Stimulated activated CD4-positive, alpha-beta T cell treated with anti-CD3 and anti-CD28 coated beads, Interleukin-12 subunit alpha, Interleukin-12 subunit beta, amount 100 ng/mL, for 4 hours (primary cell): ENCODE results near the gene LDLRAD3.
"Not testable (repeated sequence)": the region's sequence is repeated elsewhere in the genome, so short reads cannot be mapped to it uniquely, and the experiment has no call there.

Source experiments
- DNase-seq: peaks from one replicate; pipeline ENCODE4 v3.0.0-alpha.2; 2020

LDLRAD3 gene

GRCh38 chr11:36177836-36178235 is 234.0 kb downstream of the LDLRAD3 start:
- no peak for DNase-seq

DNA sequence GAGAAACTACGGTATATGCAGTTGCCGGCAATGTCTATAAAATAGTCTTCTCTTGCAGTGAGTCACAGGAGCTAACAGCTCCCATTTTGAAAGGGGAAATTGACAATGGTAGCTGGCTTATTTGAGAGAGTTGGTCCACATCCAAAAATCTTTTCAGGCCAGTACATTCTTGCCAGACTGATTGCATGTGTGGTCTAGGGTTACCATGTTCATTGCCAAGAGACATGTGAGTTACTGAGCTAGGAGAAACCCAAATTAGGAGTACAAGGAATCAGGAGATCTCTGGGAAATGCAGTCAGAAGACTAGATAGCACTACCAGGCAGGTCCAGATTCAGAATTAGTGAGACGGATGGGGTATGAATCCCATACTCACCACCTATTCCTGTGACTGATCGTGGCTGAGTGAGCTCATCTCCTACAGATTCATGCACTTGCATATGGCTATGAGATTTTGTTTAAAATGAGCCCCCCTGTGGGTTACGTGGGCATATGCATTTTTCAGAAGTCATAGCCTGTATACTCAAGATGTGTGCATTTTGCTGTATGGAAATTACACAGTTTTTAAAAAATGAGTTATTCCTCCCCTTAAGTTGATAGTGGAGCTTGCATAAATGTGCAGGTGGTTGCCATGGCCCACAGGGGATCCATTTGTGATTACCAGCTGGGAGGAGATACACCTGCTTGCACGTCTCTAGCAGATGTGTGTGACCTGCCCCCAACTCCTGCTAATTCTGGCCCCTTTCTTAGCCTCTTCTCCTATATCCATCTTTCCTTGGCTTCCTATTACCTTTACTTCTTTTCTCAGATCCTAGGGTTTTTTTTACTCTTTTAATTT is 242.7 kb downstream of the LDLRAD3 start:
- DNase-seq = no peak

DNA sequence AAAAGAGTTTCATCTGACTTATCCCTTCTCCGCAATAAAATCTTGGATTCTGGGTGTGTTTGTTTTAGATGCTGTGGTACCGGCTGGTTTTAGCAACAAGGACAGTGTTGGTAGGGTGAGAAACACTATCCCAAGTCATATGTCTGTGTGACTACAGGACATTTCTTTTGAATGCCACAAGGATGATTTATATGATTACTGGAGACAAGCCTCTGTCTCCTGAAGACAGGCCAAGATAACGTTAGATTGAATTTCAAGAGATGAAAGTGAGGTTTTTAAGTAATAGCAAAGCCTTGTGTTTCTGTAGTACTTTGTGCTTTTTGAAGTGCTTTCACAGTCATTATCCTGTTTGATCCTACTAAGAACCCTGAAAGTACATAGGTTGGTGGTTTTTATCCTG is 243.8 kb downstream of the LDLRAD3 start:
- no peak for DNase-seq

GRCh38 chr11:36189735-36190134 is 245.9 kb downstream of the LDLRAD3 start:
- DNase-seq = not testable (repeated sequence)

DNA sequence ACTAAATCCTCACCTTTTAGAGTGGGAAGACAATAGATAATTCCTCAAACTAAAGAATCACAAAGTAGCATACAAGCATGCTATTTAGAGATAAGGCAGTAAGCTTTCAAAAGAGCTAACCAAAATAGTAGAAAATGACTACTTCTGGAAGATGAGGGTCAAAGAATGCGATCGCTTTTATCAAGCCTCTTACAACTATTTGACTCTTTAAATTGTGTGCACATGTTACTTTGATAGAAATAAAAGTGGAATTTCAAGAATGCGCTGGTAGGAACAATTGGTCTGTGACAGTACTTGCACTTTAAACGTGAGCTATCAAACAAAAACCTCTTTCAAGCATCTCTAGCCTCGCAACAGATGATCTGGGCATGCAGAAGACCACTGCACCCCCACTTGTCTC is 248.1 kb downstream of the LDLRAD3 start:
- no peak for DNase-seq

GRCh38 chr11:36192425-36193289 is 248.8 kb downstream of the LDLRAD3 start:
- no peak for DNase-seq

DNA sequence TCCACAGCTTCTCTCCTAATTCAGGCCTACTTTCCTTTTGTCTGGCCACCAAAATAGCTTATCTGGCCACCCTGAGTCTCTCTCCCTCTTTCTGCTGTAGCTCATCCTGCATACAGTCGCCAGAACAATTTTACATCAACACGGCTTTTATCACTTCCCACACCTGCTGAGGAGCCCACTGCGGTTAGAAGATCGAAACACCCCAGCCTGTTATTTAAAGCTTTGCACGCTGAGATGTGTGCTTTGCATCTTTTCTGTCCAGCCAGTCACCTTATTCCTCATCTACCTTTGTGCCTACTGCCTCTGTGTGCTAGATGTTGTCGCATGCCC is 249.4 kb downstream of the LDLRAD3 start:
- no peak for DNase-seq

- no peak for DNase-seq
Measured at GRCh38 chr11:36193721-36194120, 249.9 kb downstream of the LDLRAD3 start.

GRCh38 chr11:36195496-36196354 is 251.9 kb downstream of the LDLRAD3 start:
- no peak for DNase-seq

DNA sequence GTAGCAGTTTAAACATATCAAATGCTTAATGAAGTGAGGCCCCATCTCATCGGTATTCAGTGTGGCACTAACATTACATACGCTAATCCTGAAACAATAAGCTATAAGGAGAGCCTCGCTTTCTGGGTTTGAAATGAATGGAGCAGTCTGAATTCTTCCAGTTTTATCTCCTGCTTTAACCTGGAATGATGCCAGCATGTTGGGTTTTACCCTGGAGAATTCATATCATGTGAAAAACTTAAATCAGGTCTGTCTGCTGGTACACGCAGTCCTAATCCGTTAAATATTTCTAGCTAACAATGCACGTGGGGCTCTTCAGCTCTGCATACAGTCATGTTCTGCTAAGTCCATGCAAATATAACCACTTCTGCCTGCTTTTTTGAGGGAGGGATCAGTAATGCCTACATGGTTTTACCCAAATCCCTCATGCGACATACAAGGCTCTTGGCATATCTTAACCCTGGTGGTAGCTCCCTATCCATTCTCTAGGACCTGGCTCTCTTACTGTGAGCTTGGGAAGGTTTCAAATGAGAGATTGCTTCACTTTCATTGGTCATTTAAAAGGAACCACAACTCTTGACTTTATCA is 252.6 kb downstream of the LDLRAD3 start:
- DNase-seq = no peak

GRCh38 chr11:36201411-36201810 is 257.5 kb downstream of the LDLRAD3 start:
- DNase-seq = no peak

DNA sequence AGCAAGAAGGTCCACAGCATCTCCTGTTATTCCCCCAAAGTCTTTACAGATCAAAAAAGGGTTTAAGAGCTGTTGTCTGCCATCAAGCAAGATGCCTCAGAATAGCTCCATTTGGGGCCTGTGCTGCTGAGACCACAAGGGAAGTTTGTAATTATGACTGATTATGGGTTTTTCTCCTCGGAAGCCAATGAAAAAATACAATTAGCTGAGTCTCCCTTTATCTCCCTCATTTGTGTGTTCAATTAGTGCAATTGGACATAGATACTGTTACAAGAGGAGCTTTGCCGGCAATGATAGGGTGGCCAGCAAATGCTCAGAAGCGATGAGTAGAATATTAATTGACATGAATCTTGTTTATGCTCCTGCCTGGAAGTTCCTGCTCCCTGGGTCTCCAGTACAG is 261.7 kb downstream of the LDLRAD3 start:
- DNase-seq = no peak

- no peak for DNase-seq
Measured at GRCh38 chr11:36210529-36210928, 266.7 kb downstream of the LDLRAD3 start.

- DNase-seq = no peak
Measured at GRCh38 chr11:36211761-36212430, 268.0 kb downstream of the LDLRAD3 start.

DNA sequence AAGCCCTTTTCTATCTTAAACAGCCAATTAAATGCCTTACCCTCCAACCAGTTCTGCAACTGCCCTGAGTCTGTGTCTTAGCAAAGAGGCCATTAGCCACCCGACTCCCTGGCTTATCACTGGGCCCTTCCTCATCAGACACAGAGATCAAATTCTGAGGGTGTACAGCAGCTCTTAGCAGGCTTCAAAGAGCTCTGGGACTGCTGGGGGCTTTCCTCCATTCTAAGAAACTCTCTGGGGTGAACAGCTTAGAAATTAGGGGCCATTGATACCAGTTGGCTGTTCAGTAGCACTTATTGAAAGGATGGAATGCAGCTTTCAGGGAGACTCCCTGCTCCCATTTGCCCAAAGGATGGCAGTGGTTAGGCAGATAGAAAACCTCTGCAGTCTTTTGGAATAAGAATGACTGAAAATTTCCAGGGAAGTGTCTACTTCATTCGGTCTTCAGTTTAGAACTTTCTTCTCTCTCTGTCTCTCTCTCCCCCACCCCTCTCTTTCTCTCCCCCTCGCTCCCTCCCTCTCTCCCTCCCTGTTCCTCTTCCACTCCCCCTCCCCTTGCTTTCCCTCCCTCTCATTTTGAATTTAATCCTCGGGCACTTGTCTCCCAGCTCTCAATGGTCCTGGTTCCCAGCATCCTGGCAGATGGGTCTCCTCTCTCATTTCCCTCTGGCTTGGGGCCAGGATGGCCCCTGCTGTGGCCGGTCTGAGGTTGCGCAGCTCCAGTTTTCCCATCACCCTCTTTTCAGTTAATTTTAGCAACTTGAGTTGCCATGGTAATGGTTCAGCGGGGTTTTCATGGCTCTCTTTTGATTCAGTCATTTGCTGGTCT is 268.9 kb downstream of the LDLRAD3 start:
- DNase-seq = no peak

- DNase-seq = no peak
Measured at GRCh38 chr11:36213393-36213840, 269.6 kb downstream of the LDLRAD3 start.

DNA sequence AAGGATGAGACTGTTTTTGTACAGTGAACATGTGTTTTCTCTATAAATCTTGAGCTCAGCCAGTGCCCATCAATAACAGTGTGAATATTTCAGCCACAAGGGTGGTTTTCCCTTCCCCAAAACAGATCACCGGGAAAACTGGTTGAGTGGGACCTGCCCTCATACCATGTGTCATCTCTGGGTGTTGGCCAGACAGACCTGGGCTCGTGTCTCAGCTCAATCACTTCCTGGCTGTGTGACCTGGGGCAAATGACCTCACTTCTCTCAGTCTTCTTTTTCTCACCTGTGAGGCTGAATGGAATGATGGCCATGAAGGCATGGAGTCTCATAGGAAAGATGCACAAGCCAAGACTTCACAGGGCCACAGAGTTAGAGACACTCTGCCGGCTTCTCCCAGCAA is 270.6 kb downstream of the LDLRAD3 start:
- DNase-seq = no peak

- DNase-seq = no peak
Measured at GRCh38 chr11:36214976-36215692, 271.3 kb downstream of the LDLRAD3 start.

DNA sequence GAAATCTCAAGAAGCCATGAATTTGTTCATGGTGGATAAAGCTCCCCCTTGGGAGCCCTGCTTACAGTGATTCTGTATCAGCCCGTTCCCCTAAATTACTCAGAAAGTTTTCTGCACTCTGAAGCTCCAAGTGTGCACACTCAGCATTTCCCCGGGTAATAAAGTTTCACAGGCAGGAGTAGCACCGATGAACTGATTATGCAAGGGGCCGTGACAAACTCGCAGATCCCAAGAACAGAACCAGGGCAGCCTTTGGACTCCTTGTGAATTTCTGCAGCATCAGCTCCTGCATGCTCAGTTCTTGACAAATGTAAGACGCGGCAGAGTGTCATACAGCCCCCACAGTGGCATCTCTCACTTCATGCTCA is 271.8 kb downstream of the LDLRAD3 start:
- DNase-seq = no peak

GRCh38 chr11:36216061-36216615 is 272.3 kb downstream of the LDLRAD3 start:
- DNase-seq = no peak
